ENCODE results near the gene EEF1AKMT1.

The EEF1AKMT1 gene

GRCh38 chr13:20728579-20729311, 45.0 kb downstream of the EEF1AKMT1 start:
- Histone ChIP-seq H3K27me3 (ENCODE audit: control insufficient read depth, insufficient read depth, low read length) (no peaks in the 10 kb centered on the region), H3K4me1 (ENCODE audit: control insufficient read depth, insufficient read depth, low read length) (no peaks in the 10 kb centered on the region), H3K9ac (ENCODE audit: low read length) (no peak overlapping the region), H3K4me3 (ENCODE audit: low read length) (no peak overlapping the region), H3K27ac (ENCODE audit: low read depth, low read length) (no peak overlapping the region), H3K36me3 (ENCODE audit: control insufficient read depth, insufficient read depth, low read length) (no peaks in the 10 kb centered on the region)

- Histone ChIP-seq H3K27me3 (ENCODE audit: control insufficient read depth, insufficient read depth, low read length) (no peaks in the 10 kb centered on the region), H3K27ac (ENCODE audit: low read depth, low read length) (no peak overlapping the region), H3K9ac (ENCODE audit: low read length) (no peak overlapping the region), H3K4me3 (ENCODE audit: low read length) (no peak overlapping the region), H3K4me1 (ENCODE audit: control insufficient read depth, insufficient read depth, low read length) (no peaks in the 10 kb centered on the region), H3K36me3 (ENCODE audit: control insufficient read depth, insufficient read depth, low read length) (no peaks in the 10 kb centered on the region)
Measured at GRCh38 chr13:20727856-20728255, 45.9 kb downstream of the EEF1AKMT1 start.

GRCh38 chr13:20721454-20722357, 52.1 kb downstream of the EEF1AKMT1 start:
- Histone ChIP-seq H3K36me3 (ENCODE audit: control insufficient read depth, insufficient read depth, low read length) (no peaks in the 10 kb centered on the region), H3K9ac (ENCODE audit: low read length) (no peak overlapping the region), H3K27me3 (ENCODE audit: control insufficient read depth, insufficient read depth, low read length) (peaks cover 16% of the 10 kb centered on the region), H3K4me1 (ENCODE audit: control insufficient read depth, insufficient read depth, low read length) (peaks cover 6% of the 10 kb centered on the region), H3K4me3 (ENCODE audit: low read length) (peak overlapping the region; percentile 69), H3K27ac (ENCODE audit: low read depth, low read length) (no peak overlapping the region)

GRCh38 chr13:20721058-20721453, 52.7 kb downstream of the EEF1AKMT1 start:
- H3K36me3 ChIP-seq (ENCODE audit: control insufficient read depth, insufficient read depth, low read length): no peaks in the 10 kb centered on the region
- no peak overlapping the region for H3K9ac ChIP-seq (ENCODE audit: low read length)
- H3K4me1 ChIP-seq (ENCODE audit: control insufficient read depth, insufficient read depth, low read length): peaks cover 6% of the 10 kb centered on the region
- peaks cover 16% of the 10 kb centered on the region for H3K27me3 ChIP-seq (ENCODE audit: control insufficient read depth, insufficient read depth, low read length)
- no peak overlapping the region for H3K27ac ChIP-seq (ENCODE audit: low read depth, low read length)
- no peak overlapping the region for H3K4me3 ChIP-seq (ENCODE audit: low read length)

GRCh38 chr13:20720499-20720898, 53.3 kb downstream of the EEF1AKMT1 start:
- H3K4me1 ChIP-seq (ENCODE audit: control insufficient read depth, insufficient read depth, low read length): peaks cover 6% of the 10 kb centered on the region
- H3K4me3 ChIP-seq (ENCODE audit: low read length): no peak overlapping the region
- no peaks in the 10 kb centered on the region for H3K36me3 ChIP-seq (ENCODE audit: control insufficient read depth, insufficient read depth, low read length)
- peaks cover 16% of the 10 kb centered on the region for H3K27me3 ChIP-seq (ENCODE audit: control insufficient read depth, insufficient read depth, low read length)
- no peak overlapping the region for H3K9ac ChIP-seq (ENCODE audit: low read length)
- no peak overlapping the region for H3K27ac ChIP-seq (ENCODE audit: low read depth, low read length)

- Histone ChIP-seq H3K27me3 (ENCODE audit: control insufficient read depth, insufficient read depth, low read length) (peaks cover 16% of the 10 kb centered on the region), H3K36me3 (ENCODE audit: control insufficient read depth, insufficient read depth, low read length) (no peaks in the 10 kb centered on the region), H3K4me1 (ENCODE audit: control insufficient read depth, insufficient read depth, low read length) (peaks cover 8% of the 10 kb centered on the region), H3K9ac (ENCODE audit: low read length) (no peak overlapping the region), H3K27ac (ENCODE audit: low read depth, low read length) (no peak overlapping the region), H3K4me3 (ENCODE audit: low read length) (no peak overlapping the region)
Measured at GRCh38 chr13:20719783-20720182, 54.0 kb downstream of the EEF1AKMT1 start.

- Histone ChIP-seq H3K4me3 (ENCODE audit: low read length) (no peak overlapping the region), H3K9ac (ENCODE audit: low read length) (no peak overlapping the region), H3K4me1 (ENCODE audit: control insufficient read depth, insufficient read depth, low read length) (peaks cover 8% of the 10 kb centered on the region), H3K36me3 (ENCODE audit: control insufficient read depth, insufficient read depth, low read length) (no peaks in the 10 kb centered on the region), H3K27me3 (ENCODE audit: control insufficient read depth, insufficient read depth, low read length) (peaks cover 16% of the 10 kb centered on the region), H3K27ac (ENCODE audit: low read depth, low read length) (no peak overlapping the region)
Measured at GRCh38 chr13:20718958-20719566, 54.7 kb downstream of the EEF1AKMT1 start.

- H3K4me3 ChIP-seq (ENCODE audit: low read length): no peak overlapping the region
- no peaks in the 10 kb centered on the region for H3K36me3 ChIP-seq (ENCODE audit: control insufficient read depth, insufficient read depth, low read length)
- no peak overlapping the region for H3K27ac ChIP-seq (ENCODE audit: low read depth, low read length)
- H3K4me1 ChIP-seq (ENCODE audit: control insufficient read depth, insufficient read depth, low read length): peaks cover 8% of the 10 kb centered on the region
- no peak overlapping the region for H3K9ac ChIP-seq (ENCODE audit: low read length)
- peaks cover 16% of the 10 kb centered on the region for H3K27me3 ChIP-seq (ENCODE audit: control insufficient read depth, insufficient read depth, low read length)
Measured at GRCh38 chr13:20717581-20718542, 55.9 kb downstream of the EEF1AKMT1 start.

- Histone ChIP-seq H3K4me1 (ENCODE audit: control insufficient read depth, insufficient read depth, low read length) (peaks cover 8% of the 10 kb centered on the region), H3K27ac (ENCODE audit: low read depth, low read length) (no peak overlapping the region), H3K9ac (ENCODE audit: low read length) (no peak overlapping the region), H3K27me3 (ENCODE audit: control insufficient read depth, insufficient read depth, low read length) (peaks cover 15% of the 10 kb centered on the region), H3K4me3 (ENCODE audit: low read length) (no peak overlapping the region), H3K36me3 (ENCODE audit: control insufficient read depth, insufficient read depth, low read length) (no peaks in the 10 kb centered on the region)
Measured at GRCh38 chr13:20716951-20717350, 56.8 kb downstream of the EEF1AKMT1 start.

GRCh38 chr13:20715330-20715712, 58.4 kb downstream of the EEF1AKMT1 start:
- H3K36me3 ChIP-seq (ENCODE audit: control insufficient read depth, insufficient read depth, low read length): no peaks in the 10 kb centered on the region
- no peak overlapping the region for H3K9ac ChIP-seq (ENCODE audit: low read length)
- peaks cover 6% of the 10 kb centered on the region for H3K27me3 ChIP-seq (ENCODE audit: control insufficient read depth, insufficient read depth, low read length)
- H3K4me3 ChIP-seq (ENCODE audit: low read length): no peak overlapping the region
- peak overlapping the region; percentile 60 for H3K27ac ChIP-seq (ENCODE audit: low read depth, low read length)
- peaks cover 2% of the 10 kb centered on the region for H3K4me1 ChIP-seq (ENCODE audit: control insufficient read depth, insufficient read depth, low read length)

GRCh38 chr13:20714563-20715329, 59.0 kb downstream of the EEF1AKMT1 start:
- H3K36me3 ChIP-seq (ENCODE audit: control insufficient read depth, insufficient read depth, low read length): no peaks in the 10 kb centered on the region
- no peak overlapping the region for H3K9ac ChIP-seq (ENCODE audit: low read length)
- no peak overlapping the region for H3K4me3 ChIP-seq (ENCODE audit: low read length)
- peaks cover 6% of the 10 kb centered on the region for H3K27me3 ChIP-seq (ENCODE audit: control insufficient read depth, insufficient read depth, low read length)
- peaks cover 2% of the 10 kb centered on the region for H3K4me1 ChIP-seq (ENCODE audit: control insufficient read depth, insufficient read depth, low read length)
- peak overlapping the region; percentile 60 for H3K27ac ChIP-seq (ENCODE audit: low read depth, low read length)
